HepG2 (cell line): Measurements from ENCODE around the gene MYH9. TPM values are rescaled to one million over a fixed set of nuclear protein-coding genes. Genes with fewer than 3 reads are reported as not detected.

Experiments
- ZBTB7B ChIP-seq: sonication (generic); formaldehyde crosslinking; IDR thresholded peaks from 2 replicates; pipeline ENCODE4 v1.4.0; 2020; ENCODE audit warnings: missing genetic modification reagents
- ZNF230 ChIP-seq: sonication (generic); formaldehyde crosslinking; IDR thresholded peaks from 2 replicates; pipeline ENCODE4 v1.4.0; 2020; ENCODE audit warnings: mild to moderate bottlenecking, missing genetic modification reagents
- polyA plus RNA-seq, 8 experiments: library from polyadenylated mRNA; depleted of rRNA in 3 of 8; stranded (reverse) in 7 of 8; unstranded in 1 of 8; fragments of >200 nt; fragmentation: Illumina TruSeq in 4 of 8; extraction: Trizol in 4 of 8; gene quantifications; 2 replicates each; pipeline versions ENCODE4 v1.2.1 to v1.2.3, GENCODE V29; 2011 to 2016; ENCODE audit warnings: low read depth in 4 of 8, missing spikeins in 1 of 8, mixed read lengths in 1 of 8; ENCODE audit not compliant: insufficient read depth in 1 of 8
- total RNA-seq, 5 experiments: library from RNA; depleted of rRNA; stranded (reverse); fragments of >200 nt; fragmentation: Illumina TruSeq; extraction: Trizol; gene quantifications; 2 replicates each; pipeline ENCODE4 v1.2.3, GENCODE V29; 2016; ENCODE audit warnings: low read depth in 1 of 5
- TF ChIP-seq, protein P1 (sequence below), 2 experiments: sonication (generic) in 1 of 2; formaldehyde crosslinking in 1 of 2; IDR thresholded peaks; 2 replicates each; pipeline versions ENCODE4 v1.4.0 to v1.6.1; 2016 to 2020; ENCODE audit warnings: borderline replicate concordance in 1 of 2, low read depth in 1 of 2, mild to moderate bottlenecking in 1 of 2, missing genetic modification reagents in 1 of 2
- TF ChIP-seq, protein P2 (sequence below): sonication (generic); formaldehyde crosslinking; IDR thresholded peaks from 2 replicates; pipeline ENCODE4 v1.4.0; 2020; ENCODE audit warnings: missing genetic modification reagents
- TF ChIP-seq, protein P3 (sequence below): IDR thresholded peaks from 2 replicates; pipeline ENCODE4 v1.6.1; 2016; ENCODE audit warnings: missing biosample characterization, missing genetic modification reagents, low read depth
- TF ChIP-seq, protein P4 (sequence below): IDR thresholded peaks from 2 replicates; pipeline ENCODE4 v1.6.1; 2016; ENCODE audit warnings: low read depth

The MYH9 gene
- total and polyA plus RNA-seq, 2 of the 13 experiments (the other 11 are each of a cell fraction or from before 2014, with no cell fraction given): 50.7 to 98.5 TPM

DNA sequence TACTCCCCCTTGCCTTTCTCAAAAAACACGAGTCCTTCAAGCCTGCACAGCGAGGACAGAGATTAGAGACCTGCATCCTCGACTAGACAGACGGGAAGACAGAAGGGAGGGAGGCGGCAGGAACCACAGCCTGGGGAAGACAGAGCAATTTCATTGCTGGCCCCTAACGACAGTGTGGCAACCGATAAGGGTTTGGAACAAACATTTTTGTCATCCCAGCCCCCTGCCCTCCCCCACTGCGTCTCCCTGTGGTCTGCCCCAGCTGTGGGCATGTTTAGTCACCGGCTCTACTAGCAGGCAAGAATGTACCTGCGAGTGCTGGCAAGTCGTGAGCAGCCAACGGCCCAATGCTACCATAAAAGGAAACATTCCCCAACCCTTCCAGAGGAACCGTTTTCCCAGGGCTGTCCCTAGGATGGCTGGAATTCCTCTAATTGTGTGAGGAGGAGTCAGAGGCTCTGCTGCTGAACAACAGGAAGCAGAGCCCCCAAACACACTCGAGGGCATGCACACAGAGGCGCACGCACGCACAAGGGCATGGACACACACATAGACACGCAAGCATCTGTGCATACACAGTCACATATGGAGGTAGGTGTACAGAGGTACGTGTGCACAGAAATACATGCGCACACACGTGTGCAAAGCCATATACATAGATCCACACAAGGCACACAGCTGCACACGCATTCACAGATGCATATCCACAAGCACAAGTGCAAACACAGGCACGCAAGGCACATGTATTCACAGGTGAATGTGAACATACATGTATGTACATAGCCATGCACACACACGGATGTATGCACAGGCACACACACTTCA lies 58.3 kb downstream of the MYH9 start (continued):
- TF ChIP-seq, protein P1, sequence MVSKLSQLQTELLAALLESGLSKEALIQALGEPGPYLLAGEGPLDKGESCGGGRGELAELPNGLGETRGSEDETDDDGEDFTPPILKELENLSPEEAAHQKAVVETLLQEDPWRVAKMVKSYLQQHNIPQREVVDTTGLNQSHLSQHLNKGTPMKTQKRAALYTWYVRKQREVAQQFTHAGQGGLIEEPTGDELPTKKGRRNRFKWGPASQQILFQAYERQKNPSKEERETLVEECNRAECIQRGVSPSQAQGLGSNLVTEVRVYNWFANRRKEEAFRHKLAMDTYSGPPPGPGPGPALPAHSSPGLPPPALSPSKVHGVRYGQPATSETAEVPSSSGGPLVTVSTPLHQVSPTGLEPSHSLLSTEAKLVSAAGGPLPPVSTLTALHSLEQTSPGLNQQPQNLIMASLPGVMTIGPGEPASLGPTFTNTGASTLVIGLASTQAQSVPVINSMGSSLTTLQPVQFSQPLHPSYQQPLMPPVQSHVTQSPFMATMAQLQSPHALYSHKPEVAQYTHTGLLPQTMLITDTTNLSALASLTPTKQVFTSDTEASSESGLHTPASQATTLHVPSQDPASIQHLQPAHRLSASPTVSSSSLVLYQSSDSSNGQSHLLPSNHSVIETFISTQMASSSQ (IDR thresholded peaks at IDR 0.05; ENCODE audit: low read depth): no peak
- TF ChIP-seq, protein P1 (CRISPR knock-in tag; IDR thresholded peaks at IDR 0.05; ENCODE audit: borderline replicate concordance): no peak
- TF ChIP-seq, protein P2, sequence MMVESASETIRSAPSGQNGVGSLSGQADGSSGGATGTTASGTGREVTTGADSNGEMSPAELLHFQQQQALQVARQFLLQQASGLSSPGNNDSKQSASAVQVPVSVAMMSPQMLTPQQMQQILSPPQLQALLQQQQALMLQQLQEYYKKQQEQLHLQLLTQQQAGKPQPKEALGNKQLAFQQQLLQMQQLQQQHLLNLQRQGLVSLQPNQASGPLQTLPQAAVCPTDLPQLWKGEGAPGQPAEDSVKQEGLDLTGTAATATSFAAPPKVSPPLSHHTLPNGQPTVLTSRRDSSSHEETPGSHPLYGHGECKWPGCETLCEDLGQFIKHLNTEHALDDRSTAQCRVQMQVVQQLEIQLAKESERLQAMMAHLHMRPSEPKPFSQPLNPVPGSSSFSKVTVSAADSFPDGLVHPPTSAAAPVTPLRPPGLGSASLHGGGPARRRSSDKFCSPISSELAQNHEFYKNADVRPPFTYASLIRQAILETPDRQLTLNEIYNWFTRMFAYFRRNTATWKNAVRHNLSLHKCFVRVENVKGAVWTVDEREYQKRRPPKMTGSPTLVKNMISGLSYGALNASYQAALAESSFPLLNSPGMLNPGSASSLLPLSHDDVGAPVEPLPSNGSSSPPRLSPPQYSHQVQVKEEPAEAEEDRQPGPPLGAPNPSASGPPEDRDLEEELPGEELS (CRISPR knock-in tag): no peak
- TF ChIP-seq, protein P3, sequence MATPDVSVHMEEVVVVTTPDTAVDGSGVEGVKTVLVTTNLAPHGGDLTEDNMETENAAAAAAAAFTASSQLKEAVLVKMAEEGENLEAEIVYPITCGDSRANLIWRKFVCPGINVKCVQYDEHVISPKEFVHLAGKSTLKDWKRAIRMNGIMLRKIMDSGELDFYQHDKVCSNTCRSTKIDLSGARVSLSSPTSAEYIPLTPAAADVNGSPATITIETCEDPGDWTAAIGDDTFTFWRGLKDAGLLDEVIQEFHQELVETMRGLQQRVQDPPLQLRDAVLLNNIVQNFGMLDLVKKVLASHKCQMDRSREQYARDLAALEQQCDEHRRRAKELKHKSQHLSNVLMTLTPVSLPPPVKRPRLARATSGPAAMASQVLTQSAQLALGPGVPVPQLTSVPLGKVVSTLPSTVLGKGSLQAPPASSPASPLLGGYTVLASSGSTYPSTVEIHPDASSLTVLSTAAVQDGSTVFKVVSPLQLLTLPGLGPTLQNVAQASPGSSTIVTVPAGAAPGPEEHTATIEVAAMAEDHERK: no peak
- TF ChIP-seq, protein P4, sequence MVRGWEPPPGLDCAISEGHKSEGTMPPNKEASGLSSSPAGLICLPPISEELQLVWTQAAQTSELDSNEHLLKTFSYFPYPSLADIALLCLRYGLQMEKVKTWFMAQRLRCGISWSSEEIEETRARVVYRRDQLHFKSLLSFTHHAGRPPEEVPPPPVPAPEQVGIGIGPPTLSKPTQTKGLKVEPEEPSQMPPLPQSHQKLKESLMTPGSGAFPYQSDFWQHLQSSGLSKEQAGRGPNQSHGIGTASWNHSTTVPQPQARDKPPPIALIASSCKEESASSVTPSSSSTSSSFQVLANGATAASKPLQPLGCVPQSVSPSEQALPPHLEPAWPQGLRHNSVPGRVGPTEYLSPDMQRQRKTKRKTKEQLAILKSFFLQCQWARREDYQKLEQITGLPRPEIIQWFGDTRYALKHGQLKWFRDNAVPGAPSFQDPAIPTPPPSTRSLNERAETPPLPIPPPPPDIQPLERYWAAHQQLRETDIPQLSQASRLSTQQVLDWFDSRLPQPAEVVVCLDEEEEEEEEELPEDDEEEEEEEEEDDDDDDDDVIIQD (CRISPR knock-in tag): no peak
- no peak for TF ChIP-seq ZBTB7B (CRISPR knock-in tag)
- TF ChIP-seq ZNF230: no peak
